WTC11 (cell line): Measurements from ENCODE around the gene HPSE2.

Source experiments
- NFE2L1 ChIP-seq: sonication (generic); formaldehyde crosslinking; IDR thresholded peaks from 2 replicates; pipeline ENCODE4 v1.8.1; 2023; ENCODE audit warnings: missing genetic modification reagents
- NFYB ChIP-seq: sonication (generic); formaldehyde crosslinking; conservative IDR thresholded peaks from 2 replicates; pipeline ENCODE4 v1.8.0; 2022; ENCODE audit warnings: low read depth, missing genetic modification reagents
- NR1H2 ChIP-seq: sonication (generic); formaldehyde crosslinking; IDR thresholded peaks from 2 replicates; pipeline ENCODE4 v1.9.0; 2021; ENCODE audit warnings: mild to moderate bottlenecking, moderate library complexity, missing genetic modification reagents
- NR2C2 ChIP-seq: sonication (generic); formaldehyde crosslinking; IDR thresholded peaks from 2 replicates; pipeline ENCODE4 v1.8.0; 2022; ENCODE audit warnings: mild to moderate bottlenecking, missing genetic modification reagents
- SMAD3 ChIP-seq: sonication (generic); formaldehyde crosslinking; IDR thresholded peaks from 2 replicates; pipeline ENCODE4 v1.8.0; 2022; ENCODE audit warnings: missing genetic modification reagents, mild to moderate bottlenecking, borderline replicate concordance
- SOX15 ChIP-seq: fragments of 250-450 bp; sonication (Bioruptor Pico); IDR thresholded peaks from 2 replicates; pipeline ENCODE4 v1.9.0; 2021; ENCODE audit warnings: mild to moderate bottlenecking
- ZNF232 ChIP-seq: sonication (generic); formaldehyde crosslinking; IDR thresholded peaks from 2 replicates; pipeline ENCODE4 v1.8.0; 2022; ENCODE audit warnings: mild to moderate bottlenecking, missing genetic modification reagents
- TF ChIP-seq, protein P1 (sequence below): sonication (generic); formaldehyde crosslinking; IDR thresholded peaks from 2 replicates; pipeline ENCODE4 v1.8.0; 2022; ENCODE audit warnings: mild to moderate bottlenecking, missing genetic modification reagents
- TF ChIP-seq, protein P2 (sequence below): sonication (generic); formaldehyde crosslinking; IDR thresholded peaks from 2 replicates; pipeline ENCODE4 v1.8.1; 2023; ENCODE audit warnings: mild to moderate bottlenecking, missing genetic modification reagents, moderate library complexity
- TF ChIP-seq, protein P3 (sequence below): fragments of 200-600 bp; IDR thresholded peaks from 2 replicates; pipeline ENCODE4 v1.8.0; 2022; ENCODE audit warnings: antibody characterized with exemption
- TF ChIP-seq, protein P4 (sequence below): sonication (generic); formaldehyde crosslinking; IDR thresholded peaks from 2 replicates; pipeline ENCODE4 v1.8.1; 2022; ENCODE audit warnings: low read depth, missing genetic modification reagents, borderline replicate concordance
- TF ChIP-seq, protein P5 (sequence below): sonication (generic); formaldehyde crosslinking; conservative IDR thresholded peaks from 2 replicates; pipeline ENCODE4 v1.8.1; 2023; ENCODE audit warnings: mild to moderate bottlenecking, low read depth, missing genetic modification reagents, moderate library complexity
- TF ChIP-seq, protein P6 (sequence below): sonication (generic); formaldehyde crosslinking; IDR thresholded peaks from 2 replicates; pipeline ENCODE4 v1.8.1; 2023; ENCODE audit warnings: mild to moderate bottlenecking, missing genetic modification reagents, moderate library complexity

DNA sequence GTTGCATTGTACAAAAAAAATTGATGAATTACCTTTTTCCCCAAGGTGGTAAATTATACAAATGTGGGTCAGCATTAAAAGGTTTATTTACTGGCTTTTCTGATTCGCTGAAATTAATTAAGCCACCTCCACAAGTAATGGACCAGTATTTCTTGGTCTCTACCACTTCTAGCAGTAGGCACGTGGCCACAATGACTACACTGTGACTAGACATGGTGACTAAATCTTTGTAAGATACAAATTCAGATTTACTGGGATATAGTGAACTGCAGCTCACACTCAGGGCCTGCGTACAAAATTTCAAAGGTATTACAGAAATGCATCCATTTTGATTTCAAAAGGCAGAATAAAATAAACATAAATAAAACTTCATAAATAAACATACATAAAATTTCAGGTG lies 10.9 kb downstream of the HPSE2 start:
- TF ChIP-seq, protein P1, sequence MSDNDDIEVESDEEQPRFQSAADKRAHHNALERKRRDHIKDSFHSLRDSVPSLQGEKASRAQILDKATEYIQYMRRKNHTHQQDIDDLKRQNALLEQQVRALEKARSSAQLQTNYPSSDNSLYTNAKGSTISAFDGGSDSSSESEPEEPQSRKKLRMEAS (CRISPR knock-in tag), result no peak
- TF ChIP-seq, protein P2, sequence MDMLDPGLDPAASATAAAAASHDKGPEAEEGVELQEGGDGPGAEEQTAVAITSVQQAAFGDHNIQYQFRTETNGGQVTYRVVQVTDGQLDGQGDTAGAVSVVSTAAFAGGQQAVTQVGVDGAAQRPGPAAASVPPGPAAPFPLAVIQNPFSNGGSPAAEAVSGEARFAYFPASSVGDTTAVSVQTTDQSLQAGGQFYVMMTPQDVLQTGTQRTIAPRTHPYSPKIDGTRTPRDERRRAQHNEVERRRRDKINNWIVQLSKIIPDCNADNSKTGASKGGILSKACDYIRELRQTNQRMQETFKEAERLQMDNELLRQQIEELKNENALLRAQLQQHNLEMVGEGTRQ (CRISPR knock-in tag), result no peak
- TF ChIP-seq NR2C2, result no peak
- TF ChIP-seq, protein P3, sequence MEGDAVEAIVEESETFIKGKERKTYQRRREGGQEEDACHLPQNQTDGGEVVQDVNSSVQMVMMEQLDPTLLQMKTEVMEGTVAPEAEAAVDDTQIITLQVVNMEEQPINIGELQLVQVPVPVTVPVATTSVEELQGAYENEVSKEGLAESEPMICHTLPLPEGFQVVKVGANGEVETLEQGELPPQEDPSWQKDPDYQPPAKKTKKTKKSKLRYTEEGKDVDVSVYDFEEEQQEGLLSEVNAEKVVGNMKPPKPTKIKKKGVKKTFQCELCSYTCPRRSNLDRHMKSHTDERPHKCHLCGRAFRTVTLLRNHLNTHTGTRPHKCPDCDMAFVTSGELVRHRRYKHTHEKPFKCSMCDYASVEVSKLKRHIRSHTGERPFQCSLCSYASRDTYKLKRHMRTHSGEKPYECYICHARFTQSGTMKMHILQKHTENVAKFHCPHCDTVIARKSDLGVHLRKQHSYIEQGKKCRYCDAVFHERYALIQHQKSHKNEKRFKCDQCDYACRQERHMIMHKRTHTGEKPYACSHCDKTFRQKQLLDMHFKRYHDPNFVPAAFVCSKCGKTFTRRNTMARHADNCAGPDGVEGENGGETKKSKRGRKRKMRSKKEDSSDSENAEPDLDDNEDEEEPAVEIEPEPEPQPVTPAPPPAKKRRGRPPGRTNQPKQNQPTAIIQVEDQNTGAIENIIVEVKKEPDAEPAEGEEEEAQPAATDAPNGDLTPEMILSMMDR, result no peak
- no peak for TF ChIP-seq NR1H2 (CRISPR knock-in tag)
- TF ChIP-seq ZNF232 (CRISPR knock-in tag), result no peak
- TF ChIP-seq, protein P4, sequence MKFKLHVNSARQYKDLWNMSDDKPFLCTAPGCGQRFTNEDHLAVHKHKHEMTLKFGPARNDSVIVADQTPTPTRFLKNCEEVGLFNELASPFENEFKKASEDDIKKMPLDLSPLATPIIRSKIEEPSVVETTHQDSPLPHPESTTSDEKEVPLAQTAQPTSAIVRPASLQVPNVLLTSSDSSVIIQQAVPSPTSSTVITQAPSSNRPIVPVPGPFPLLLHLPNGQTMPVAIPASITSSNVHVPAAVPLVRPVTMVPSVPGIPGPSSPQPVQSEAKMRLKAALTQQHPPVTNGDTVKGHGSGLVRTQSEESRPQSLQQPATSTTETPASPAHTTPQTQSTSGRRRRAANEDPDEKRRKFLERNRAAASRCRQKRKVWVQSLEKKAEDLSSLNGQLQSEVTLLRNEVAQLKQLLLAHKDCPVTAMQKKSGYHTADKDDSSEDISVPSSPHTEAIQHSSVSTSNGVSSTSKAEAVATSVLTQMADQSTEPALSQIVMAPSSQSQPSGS (CRISPR knock-in tag), result no peak
- TF ChIP-seq SMAD3 (CRISPR knock-in tag), result no peak
- no peak for TF ChIP-seq NFE2L1 (CRISPR knock-in tag)
- TF ChIP-seq, protein P5, sequence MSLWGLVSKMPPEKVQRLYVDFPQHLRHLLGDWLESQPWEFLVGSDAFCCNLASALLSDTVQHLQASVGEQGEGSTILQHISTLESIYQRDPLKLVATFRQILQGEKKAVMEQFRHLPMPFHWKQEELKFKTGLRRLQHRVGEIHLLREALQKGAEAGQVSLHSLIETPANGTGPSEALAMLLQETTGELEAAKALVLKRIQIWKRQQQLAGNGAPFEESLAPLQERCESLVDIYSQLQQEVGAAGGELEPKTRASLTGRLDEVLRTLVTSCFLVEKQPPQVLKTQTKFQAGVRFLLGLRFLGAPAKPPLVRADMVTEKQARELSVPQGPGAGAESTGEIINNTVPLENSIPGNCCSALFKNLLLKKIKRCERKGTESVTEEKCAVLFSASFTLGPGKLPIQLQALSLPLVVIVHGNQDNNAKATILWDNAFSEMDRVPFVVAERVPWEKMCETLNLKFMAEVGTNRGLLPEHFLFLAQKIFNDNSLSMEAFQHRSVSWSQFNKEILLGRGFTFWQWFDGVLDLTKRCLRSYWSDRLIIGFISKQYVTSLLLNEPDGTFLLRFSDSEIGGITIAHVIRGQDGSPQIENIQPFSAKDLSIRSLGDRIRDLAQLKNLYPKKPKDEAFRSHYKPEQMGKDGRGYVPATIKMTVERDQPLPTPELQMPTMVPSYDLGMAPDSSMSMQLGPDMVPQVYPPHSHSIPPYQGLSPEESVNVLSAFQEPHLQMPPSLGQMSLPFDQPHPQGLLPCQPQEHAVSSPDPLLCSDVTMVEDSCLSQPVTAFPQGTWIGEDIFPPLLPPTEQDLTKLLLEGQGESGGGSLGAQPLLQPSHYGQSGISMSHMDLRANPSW (CRISPR knock-in tag), result no peak
- TF ChIP-seq, protein P6, sequence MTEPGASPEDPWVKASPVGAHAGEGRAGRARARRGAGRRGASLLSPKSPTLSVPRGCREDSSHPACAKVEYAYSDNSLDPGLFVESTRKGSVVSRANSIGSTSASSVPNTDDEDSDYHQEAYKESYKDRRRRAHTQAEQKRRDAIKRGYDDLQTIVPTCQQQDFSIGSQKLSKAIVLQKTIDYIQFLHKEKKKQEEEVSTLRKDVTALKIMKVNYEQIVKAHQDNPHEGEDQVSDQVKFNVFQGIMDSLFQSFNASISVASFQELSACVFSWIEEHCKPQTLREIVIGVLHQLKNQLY (CRISPR knock-in tag), result no peak
- no peak for TF ChIP-seq SOX15 (CRISPR knock-in tag)
- no peak for TF ChIP-seq NFYB (CRISPR knock-in tag)
